Cardiac septum (tissue), 1 donor: ENCODE measurements around the gene SCGB1C1. TPM values are rescaled to one million over a fixed set of nuclear protein-coding genes. Genes with fewer than 3 reads are reported as not detected.
"Not testable (repeated sequence)": the region's sequence is repeated elsewhere in the genome, so short reads cannot be mapped to it uniquely, and the experiment has no call there.

Experiments used
- DNase-seq: peaks from one replicate; pipeline ENCODE4 v3.0.0-alpha.2; 2020; ENCODE audit warnings: low spot score
- intact Hi-C: fragments of 100-400 bp; cut with DNase I; formaldehyde crosslinking; loops from one replicate; pipeline ENCODE4 v1.14.0; 2022
- long read RNA-seq: library from polyadenylated mRNA; unstranded; transcript quantifications from one replicate; pipeline ENCODE4 v2.0.0, GENCODE V29; 2021
- total RNA-seq: library from RNA; stranded (reverse); fragmentation: NEBNext Ultra II Directional; extraction: Animal tissue kit (Norgen Biotek cat#: 25700); gene quantifications from one replicate; pipeline ENCODE4 v1.2.1, GENCODE V29; 2021
- donor health status: DM: no; HTN: no; CAD: no.

The SCGB1C1 gene
- total RNA-seq = not detected
- long read RNA-seq = 0 reads

- DNase-seq, intact Hi-C loops: not testable (repeated sequence)
These were observed at the start of gene SCGB1C1 for GRCh38 chr11:192674-193128. Gene SCGB1C1 (plus strand): TSS chr11:193078. CDS start chr11:193100, 22 bp downstream.

- DNase-seq, intact Hi-C loops: not testable (repeated sequence)
These were observed 12.6 kb upstream of the SCGB1C1 start for GRCh38 chr11:180242-180641.

- DNase-seq, intact Hi-C loops: not testable (repeated sequence)
These were observed 3.6 kb upstream of the SCGB1C1 start for GRCh38 chr11:189200-189783.

GRCh38 chr11:189843-190311 is 3.0 kb upstream of the SCGB1C1 start:
- DNase-seq = peak; percentile 27
- intact Hi-C loops = not testable (repeated sequence)

GRCh38 chr11:190546-190945 is 2.3 kb upstream of the SCGB1C1 start:
- intact Hi-C loops, DNase-seq: not testable (repeated sequence)

GRCh38 chr11:191490-192478 is 1.1 kb upstream of the SCGB1C1 start:
- intact Hi-C loops = not testable (repeated sequence)
- DNase-seq = peak; percentile 72

- DNase-seq = peak; percentile 49
- intact Hi-C loops = not testable (repeated sequence)
These were observed 603 bp downstream of the SCGB1C1 start for GRCh38 chr11:193481-193880.

- intact Hi-C loops = no loop called here
These were observed 4.2 kb downstream of the SCGB1C1 start for GRCh38 chr11:196786-197731.

GRCh38 chr11:197741-198235 is 4.9 kb downstream of the SCGB1C1 start:
- DNase-seq = peak; percentile 66
- intact Hi-C loops = no loop called here

More at GRCh38 chr11:196786-197731, 4.2 kb downstream of the SCGB1C1 start:
- peak; percentile 62 for DNase-seq

GRCh38 chr11:198236-198806 is 5.4 kb downstream of the SCGB1C1 start:
- intact Hi-C loops = no loop called here
- DNase-seq = peak; percentile 69

- intact Hi-C loops = no loop called here
These were observed 6.2 kb downstream of the SCGB1C1 start for GRCh38 chr11:199004-199581.

GRCh38 chr11:199782-200181 is 6.9 kb downstream of the SCGB1C1 start:
- intact Hi-C loops = no loop called here
- DNase-seq = peak; percentile 70

More at GRCh38 chr11:199004-199581, 6.2 kb downstream of the SCGB1C1 start:
- DNase-seq = peak; percentile 58

GRCh38 chr11:200224-201003 is 7.5 kb downstream of the SCGB1C1 start:
- intact Hi-C loops = no loop called here
- DNase-seq = peak; percentile 44

GRCh38 chr11:201966-202365 is 9.1 kb downstream of the SCGB1C1 start:
- peak; percentile 7 for DNase-seq
- intact Hi-C loops = no loop called here

GRCh38 chr11:202490-202889 is 9.6 kb downstream of the SCGB1C1 start:
- intact Hi-C loops = no loop called here
- no peak for DNase-seq

- intact Hi-C loops = no loop called here
- DNase-seq = peak; percentile 31
These were observed 10.4 kb downstream of the SCGB1C1 start for GRCh38 chr11:203056-203944.
